Amygdala (tissue), 56 donors: Measurements from ENCODE around the gene BRIX1.

ENCODE experiments used
- DNase-seq, 56 donors: peaks; one replicate each; lab custom pipeline; 2025; lab: John Stamatoyannopoulos, UW

The BRIX1 gene

GRCh38 chr5:34915139-34915855, at the start of gene BRIX1, which contains the start of gene RAD1:
BRIX1 (plus strand) TSS chr5:34915711; CDS start chr5:34915739, 28 bp downstream.
RAD1 (minus strand) TSS chr5:34915504; CDS start chr5:34914892, 612 bp downstream.
- DNase-seq = peak; percentile 71 to 98 (median 94)

GRCh38 chr5:34866989-34867471, 48.5 kb upstream of the BRIX1 start:
- DNase-seq = peak in 18 of 56 donors; percentile 2 to 32 (median 8)

- DNase-seq = no peak
Observed at GRCh38 chr5:34867660-34868059, 47.9 kb upstream of the BRIX1 start.

- peak in 2 of 56 donors; percentile 1 to 7 for DNase-seq
Observed at GRCh38 chr5:34868791-34869190, 46.7 kb upstream of the BRIX1 start.

GRCh38 chr5:34869256-34869655, 46.3 kb upstream of the BRIX1 start:
- DNase-seq = peak in 4 of 56 donors; percentile 7 to 27 (median 12)

GRCh38 chr5:34870382-34870781, 45.1 kb upstream of the BRIX1 start:
- DNase-seq = no peak

- DNase-seq = no peak
Observed at GRCh38 chr5:34876275-34876674, 39.2 kb upstream of the BRIX1 start.

GRCh38 chr5:34881246-34881645, 34.3 kb upstream of the BRIX1 start:
- no peak for DNase-seq

GRCh38 chr5:34886392-34887119, 29.0 kb upstream of the BRIX1 start:
- DNase-seq = no peak

- no peak for DNase-seq
Observed at GRCh38 chr5:34889394-34889793, 26.1 kb upstream of the BRIX1 start.

GRCh38 chr5:34891981-34892380, 23.5 kb upstream of the BRIX1 start:
- no peak for DNase-seq

GRCh38 chr5:34892414-34892813, 23.1 kb upstream of the BRIX1 start:
- DNase-seq = no peak

- no peak for DNase-seq
Observed at GRCh38 chr5:34894716-34895115, 20.8 kb upstream of the BRIX1 start.

- DNase-seq = no peak
Observed at GRCh38 chr5:34895641-34896419, 19.7 kb upstream of the BRIX1 start.

GRCh38 chr5:34897646-34898045, 17.9 kb upstream of the BRIX1 start:
- no peak for DNase-seq

GRCh38 chr5:34898258-34898895, 17.1 kb upstream of the BRIX1 start:
- DNase-seq = peak in 50 of 56 donors; percentile 1 to 87 (median 32)

- DNase-seq = no peak
Observed at GRCh38 chr5:34899066-34899465, 16.4 kb upstream of the BRIX1 start.

GRCh38 chr5:34900652-34901051, 14.9 kb upstream of the BRIX1 start:
- DNase-seq = no peak

GRCh38 chr5:34903260-34903659, 12.3 kb upstream of the BRIX1 start:
- DNase-seq = no peak

- DNase-seq = peak in 1 of 56 donors; percentile 3
Observed at GRCh38 chr5:34905564-34905963, 9.9 kb upstream of the BRIX1 start.
